SK-N-MC (cell line): ENCODE results near the gene PTPRM.

Experiments
- EZH2 ChIP-seq: fragments of 200-600 bp; sonication (generic); IDR thresholded peaks from one replicate; pipeline ENCODE4 v1.6.1; 2017; ENCODE audit warnings: antibody characterized with exemption
- POLR2AphosphoS5 ChIP-seq: IDR thresholded peaks from 2 replicates; pipeline ENCODE4 v1.6.1; 2012; ENCODE audit warnings: mild to moderate bottlenecking, low read depth, low read length, borderline replicate concordance

GRCh38 chr18:7955175-7955574, 388.1 kb downstream of the PTPRM start:
- TF ChIP-seq POLR2AphosphoS5 (no peak), EZH2 (no peak)
